Measurements from ENCODE around the gene DCDC2C.

DNA sequence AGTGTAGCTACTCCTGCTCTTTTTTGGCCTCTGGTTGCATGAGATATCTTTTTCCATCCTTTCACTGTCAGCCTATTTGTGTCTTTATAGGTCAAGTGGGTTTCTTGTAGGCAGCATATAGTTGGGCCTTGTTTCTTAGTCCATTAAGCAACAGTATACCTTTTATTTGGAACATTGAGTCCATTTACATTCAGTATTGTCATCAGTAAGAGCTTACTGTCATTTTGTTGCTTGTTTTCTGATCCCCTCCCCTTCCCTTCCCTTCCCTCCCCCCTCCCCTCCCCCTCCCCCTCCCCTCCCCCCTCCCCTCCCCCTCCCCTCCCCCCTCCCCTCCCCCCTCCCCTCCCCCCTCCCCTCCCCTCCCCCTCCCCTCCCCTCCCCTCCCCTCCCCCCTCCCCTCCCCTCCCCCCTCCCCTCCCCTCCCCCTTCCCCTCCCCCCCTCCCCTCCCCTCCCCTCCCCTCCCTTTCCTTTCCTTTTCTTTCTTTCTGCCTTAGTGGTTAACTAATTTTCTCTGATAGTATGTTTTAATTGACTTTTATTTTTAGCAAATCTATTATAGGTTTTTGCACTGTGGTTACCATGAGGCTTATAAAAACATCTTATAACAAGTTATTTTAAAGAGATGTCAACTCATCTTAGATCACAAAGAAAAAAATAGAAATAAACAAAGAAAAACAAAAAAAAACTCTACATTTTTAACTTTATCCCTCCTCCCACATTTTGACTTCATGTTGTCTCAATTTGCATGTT, 13.2 kb upstream of the DCDC2C start:
- TF ChIP-seq, protein P1, sequence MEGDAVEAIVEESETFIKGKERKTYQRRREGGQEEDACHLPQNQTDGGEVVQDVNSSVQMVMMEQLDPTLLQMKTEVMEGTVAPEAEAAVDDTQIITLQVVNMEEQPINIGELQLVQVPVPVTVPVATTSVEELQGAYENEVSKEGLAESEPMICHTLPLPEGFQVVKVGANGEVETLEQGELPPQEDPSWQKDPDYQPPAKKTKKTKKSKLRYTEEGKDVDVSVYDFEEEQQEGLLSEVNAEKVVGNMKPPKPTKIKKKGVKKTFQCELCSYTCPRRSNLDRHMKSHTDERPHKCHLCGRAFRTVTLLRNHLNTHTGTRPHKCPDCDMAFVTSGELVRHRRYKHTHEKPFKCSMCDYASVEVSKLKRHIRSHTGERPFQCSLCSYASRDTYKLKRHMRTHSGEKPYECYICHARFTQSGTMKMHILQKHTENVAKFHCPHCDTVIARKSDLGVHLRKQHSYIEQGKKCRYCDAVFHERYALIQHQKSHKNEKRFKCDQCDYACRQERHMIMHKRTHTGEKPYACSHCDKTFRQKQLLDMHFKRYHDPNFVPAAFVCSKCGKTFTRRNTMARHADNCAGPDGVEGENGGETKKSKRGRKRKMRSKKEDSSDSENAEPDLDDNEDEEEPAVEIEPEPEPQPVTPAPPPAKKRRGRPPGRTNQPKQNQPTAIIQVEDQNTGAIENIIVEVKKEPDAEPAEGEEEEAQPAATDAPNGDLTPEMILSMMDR (conservative IDR thresholded peaks at IDR 0.05; ENCODE audit: low read depth, low read length): no peak
- TF ChIP-seq EZH2 (IDR thresholded peaks at IDR 0.05; ENCODE audit: low read length, unreplicated experiment): no peak
